Skin epidermis (tissue), 12 donors: Measurements from ENCODE around the gene LAMP5.

Experiments used
- H3K27ac ChIP-seq, 21 experiments: fragments of 200-600 bp; sonication (generic) in 11 of 21; one replicate each; pipeline ENCODE4 v1.5.0; 2020; ENCODE audit warnings: mild to moderate bottlenecking in 3 of 21, inconsistent platforms in 2 of 21, moderate library complexity in 2 of 21
- H3K4me3 ChIP-seq, 7 experiments: fragments of 200-600 bp; sonication (generic) in 2 of 7; one replicate each; pipeline ENCODE4 v1.5.0; 2020; ENCODE audit warnings: inconsistent platforms in 2 of 7, mild to moderate bottlenecking in 2 of 7, moderate library complexity in 1 of 7

LAMP5 gene

DNA sequence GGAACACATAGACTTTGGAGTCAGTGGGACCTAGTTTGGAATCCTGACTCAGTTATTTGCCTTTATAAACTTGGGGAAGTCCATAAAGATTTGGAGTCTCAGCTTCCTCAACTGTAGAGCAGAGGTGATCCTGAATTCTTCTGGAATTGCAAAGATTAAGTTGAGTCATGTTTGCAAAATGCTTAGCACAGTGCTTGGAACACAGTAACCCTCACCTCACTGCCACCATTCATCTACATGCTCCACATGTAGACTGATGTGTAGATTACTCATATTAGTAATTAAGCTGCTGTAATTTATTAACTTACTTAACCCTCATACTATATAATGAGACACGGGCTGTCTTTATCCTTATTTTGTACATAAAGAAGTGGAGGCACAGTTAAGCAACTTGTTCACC is 61.4 kb downstream of the LAMP5 start:
- Histone ChIP-seq H3K27ac (no peak overlapping the region), H3K4me3 (no peak overlapping the region)

DNA sequence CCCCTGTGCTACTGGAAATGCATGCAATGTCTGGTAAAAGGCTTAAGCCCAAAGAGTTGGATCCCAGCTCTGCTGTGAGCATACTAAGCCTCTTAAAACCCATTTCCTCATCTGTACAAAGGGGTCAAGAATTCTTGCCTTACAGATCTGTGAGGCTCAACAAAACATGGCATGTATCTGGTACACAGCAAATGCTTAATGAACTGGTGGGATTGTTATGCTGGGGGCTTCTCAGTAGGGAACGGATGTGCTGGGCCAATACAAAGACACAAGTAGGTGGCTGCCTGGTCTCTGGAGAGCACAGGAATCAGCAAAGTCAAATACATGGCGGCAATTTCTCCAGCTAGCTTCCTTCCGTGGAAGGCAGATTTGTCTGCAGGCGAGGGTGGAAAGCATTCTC is 62.3 kb downstream of the LAMP5 start:
- no peak overlapping the region for H3K4me3 ChIP-seq

DNA sequence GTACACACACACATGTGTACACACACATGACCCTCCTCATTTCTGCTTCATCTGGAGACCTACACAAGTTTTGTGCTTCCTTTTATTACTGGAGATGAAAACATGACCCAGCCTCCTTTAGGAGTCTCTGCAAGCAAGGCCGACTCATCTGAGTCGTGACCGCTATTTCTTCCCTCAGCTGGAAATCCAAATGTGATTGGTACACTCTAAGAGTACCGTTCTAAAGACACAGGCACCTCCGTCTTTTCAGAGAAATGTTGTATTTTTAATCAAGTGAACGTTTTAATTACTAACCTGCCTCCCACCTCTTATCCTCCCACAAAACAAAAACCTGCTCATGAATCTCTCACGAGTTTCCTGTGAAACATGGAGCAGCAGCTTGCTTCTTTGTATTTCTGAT is 63.0 kb downstream of the LAMP5 start:
- H3K4me3 ChIP-seq, result no peak overlapping the region
- no peak overlapping the region for H3K27ac ChIP-seq

More for the DNA sequence above, 62.3 kb downstream of the LAMP5 start:
- no peak overlapping the region for H3K27ac ChIP-seq

DNA sequence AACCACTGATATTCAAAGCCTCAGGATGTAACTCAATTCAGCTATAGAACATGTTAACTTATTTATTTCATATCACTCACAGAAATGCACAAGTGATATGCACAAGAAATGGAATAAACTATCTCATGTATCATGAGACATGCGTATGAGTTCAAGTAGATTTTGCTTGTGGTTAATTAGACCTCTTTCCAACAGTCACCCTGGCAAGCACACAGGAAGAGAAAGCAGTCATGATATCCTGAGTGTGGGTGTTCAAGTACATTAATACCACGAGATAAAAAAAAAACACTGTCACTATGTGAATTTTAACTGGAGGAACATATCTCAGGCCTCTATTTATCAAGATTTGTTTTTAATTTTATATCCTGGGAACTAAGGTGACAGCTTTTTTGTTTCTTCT is 64.2 kb downstream of the LAMP5 start:
- Histone ChIP-seq H3K27ac (no peak overlapping the region), H3K4me3 (no peak overlapping the region)
